Endothelial cell of umbilical vein (primary cell): ENCODE data around the gene PDE3B. TPM values are rescaled to one million over a fixed set of nuclear protein-coding genes. Genes with fewer than 3 reads are reported as not detected.

Source experiments
- BruUV-seq: library from RNA; stranded (reverse); fragments of 400-500 nt; replicated peaks from 2 replicates; lab custom pipeline; 2021; lab: Mats Ljungman, UMichigan
- CTCF ChIA-PET: fragments of 300-600, 350-600 bp; sonication (Branson Sonifier 250); formaldehyde crosslinking; loops from one replicate; lab custom pipeline; 2021; ENCODE audit warnings: antibody characterized with exemption, inconsistent platforms; lab: Charles Lee
- POLR2A ChIA-PET: fragments of 300-600, 350-600 bp; sonication (Branson Sonifier 250); formaldehyde crosslinking; loops from one replicate; lab custom pipeline; 2021; ENCODE audit warnings: antibody characterized with exemption, inconsistent platforms; lab: Charles Lee
- DNase-seq: peaks from one replicate; pipeline ENCODE4 v3.0.0-alpha.2; 2011; ENCODE audit warnings: low read depth, low spot score
- FAIRE-seq: peaks from 2 replicates; lab custom pipeline; 2011; peaks lifted over from hg19 to GRCh38; lab: Jason Lieb, UNC
- H2AFZ ChIP-seq: 2 replicates; pipeline ENCODE4 v1.6.0; 2012; ENCODE audit warnings: low read depth, low read length, control low read depth, inconsistent platforms
- H3K27ac ChIP-seq: 2 replicates; pipeline ENCODE4 v1.5.1; 2011; ENCODE audit warnings: low read depth, mild to moderate bottlenecking, control low read depth, low read length, moderate library complexity; ENCODE audit not compliant: insufficient read depth
- H3K27me3 ChIP-seq, 2 experiments: 2 replicates each; pipeline versions ENCODE4 v1.6.0 to v1.6.1; 2011; ENCODE audit warnings: low read length in 2 of 2, mixed read lengths in 1 of 2; ENCODE audit not compliant: control insufficient read depth in 2 of 2, insufficient read depth in 2 of 2
- H3K36me3 ChIP-seq, 2 experiments: 2 replicates in 1 of 2; 3 replicates in 1 of 2; pipeline ENCODE4 v1.5.1; 2011; ENCODE audit warnings: low read length in 2 of 2, mild to moderate bottlenecking in 1 of 2, moderate library complexity in 1 of 2; ENCODE audit not compliant: control insufficient read depth in 2 of 2, insufficient read depth in 2 of 2; ENCODE audit errors: extremely low read depth in 1 of 2
- H3K4me1 ChIP-seq: 3 replicates; pipeline ENCODE4 v1.5.1; 2011; ENCODE audit warnings: mild to moderate bottlenecking, low read length; ENCODE audit not compliant: control insufficient read depth, insufficient read depth; ENCODE audit errors: extremely low read depth
- H3K4me2 ChIP-seq: 2 replicates; pipeline ENCODE4 v1.6.1; 2011; ENCODE audit warnings: low read length, control low read depth, mixed read lengths; ENCODE audit not compliant: insufficient read depth
- H3K4me3 ChIP-seq, 3 experiments: fragments of 200-600 bp in 1 of 3; sonication (generic), shearing (Covaris generic) in 1 of 3; replicated peaks in 1 of 3; 2 replicates each; pipeline ENCODE4 v1.5.1; 2011 to 2016; ENCODE audit warnings: control low read depth in 3 of 3, low read length in 3 of 3, mild to moderate bottlenecking in 2 of 3, inconsistent platforms in 1 of 3, low read depth in 1 of 3, moderate library complexity in 1 of 3; ENCODE audit not compliant: insufficient read depth in 1 of 3
- H3K79me2 ChIP-seq: 2 replicates; pipeline ENCODE4 v1.6.0; 2012; ENCODE audit warnings: low read length, inconsistent platforms; ENCODE audit not compliant: control insufficient read depth, insufficient read depth
- H3K9ac ChIP-seq: replicated peaks from 2 replicates; pipeline ENCODE3; 2011; ENCODE audit warnings: low read length, control low read depth; ENCODE audit not compliant: insufficient read depth; ENCODE audit errors: extremely low read depth
- H3K9me1 ChIP-seq: replicated peaks from 3 replicates; pipeline ENCODE4 v1.6.0; 2011; ENCODE audit warnings: mild to moderate bottlenecking, low read length; ENCODE audit not compliant: control insufficient read depth, insufficient read depth; ENCODE audit errors: extremely low read depth
- H3K9me3 ChIP-seq: replicated peaks from 2 replicates; pipeline ENCODE4 v1.5.1; 2012; ENCODE audit warnings: low read length, inconsistent platforms; ENCODE audit not compliant: control insufficient read depth, insufficient read depth
- H4K20me1 ChIP-seq: replicated peaks from 2 replicates; pipeline ENCODE3; 2011; ENCODE audit warnings: mild to moderate bottlenecking, low read length; ENCODE audit not compliant: control insufficient read depth, insufficient read depth; ENCODE audit errors: extremely low read depth
- FOS ChIP-seq: IDR thresholded peaks from 2 replicates; pipeline ENCODE4 v1.6.1; 2011; ENCODE audit warnings: mild to moderate bottlenecking, low read length, moderate library complexity, borderline replicate concordance; ENCODE audit not compliant: insufficient read depth
- GATA2 ChIP-seq: IDR thresholded peaks from 2 replicates; pipeline ENCODE4 v1.7.0; 2011; ENCODE audit warnings: low read depth, mild to moderate bottlenecking, moderate library complexity, mixed read lengths, low read length; ENCODE audit not compliant: insufficient read length, insufficient read depth
- JUN ChIP-seq: IDR thresholded peaks from 2 replicates; pipeline ENCODE4 v1.6.1; 2011; ENCODE audit warnings: borderline replicate concordance, low read depth; ENCODE audit not compliant: insufficient read length, insufficient read depth
- MYC ChIP-seq: IDR thresholded peaks from one replicate; pipeline ENCODE4 v1.6.1; 2011; ENCODE audit warnings: mild to moderate bottlenecking, low read depth, low read length
- POLR2A ChIP-seq: IDR thresholded peaks from 2 replicates; pipeline ENCODE4 v1.6.1; 2012; ENCODE audit warnings: low read depth, mild to moderate bottlenecking, control low read depth, low read length
- POLR2AphosphoS5 ChIP-seq: IDR thresholded peaks from 2 replicates; pipeline ENCODE4 v1.6.1; 2012; ENCODE audit warnings: low read depth, mild to moderate bottlenecking, control low read depth, low read length, moderate library complexity; ENCODE audit not compliant: insufficient read depth
- dilution Hi-C: fragments of 300-500 bp; cut with MboI; formaldehyde crosslinking; loops from one replicate; pipeline ENCODE4 v1.15.0; 2019; ENCODE audit warnings: low sequenced_read_pairs; ENCODE audit not compliant: extremely low pct_ligation_motif_present
- intact Hi-C: fragments of 100-400 bp; cut with micrococcal nuclease; formaldehyde crosslinking; loops from one replicate; pipeline ENCODE4 v1.10.0; 2022
- polyA plus RNA-seq, 4 experiments: library from polyadenylated mRNA; depleted of rRNA in 3 of 4; stranded (reverse) in 3 of 4; unstranded in 1 of 4; fragments of >200 nt; gene quantifications; 2 replicates each; pipeline versions ENCODE4 v1.2.1 to v1.2.3, GENCODE V29; 2011 to 2012; ENCODE audit warnings: missing spikeins in 1 of 4
- total RNA-seq: library from RNA; stranded (reverse); gene quantifications from 2 replicates; pipeline ENCODE4 v1.2.3, GENCODE V29; 2021
- TF ChIP-seq, protein P1 (sequence below): IDR thresholded peaks from 2 replicates; pipeline ENCODE4 v1.6.1; 2011; ENCODE audit not compliant: insufficient read depth, insufficient read length
- TF ChIP-seq, protein P2 (sequence below), 2 donors: IDR thresholded peaks; 1 replicate in 1 of 2; 2 replicates in 1 of 2; pipeline ENCODE4 v1.5.1; 2011; ENCODE audit warnings: low read length in 2 of 2, mild to moderate bottlenecking in 2 of 2, moderate library complexity in 2 of 2, control low read depth in 1 of 2, inconsistent platforms in 1 of 2, low read depth in 1 of 2; ENCODE audit not compliant: insufficient read depth in 1 of 2; ENCODE audit errors: extremely low read depth in 1 of 2

The PDE3B gene
- total and polyA plus RNA-seq, 2 donors (not counting 3 experiments of a cell fraction or from before 2014, with no cell fraction given): 0.26 to 1.9 TPM

DNA sequence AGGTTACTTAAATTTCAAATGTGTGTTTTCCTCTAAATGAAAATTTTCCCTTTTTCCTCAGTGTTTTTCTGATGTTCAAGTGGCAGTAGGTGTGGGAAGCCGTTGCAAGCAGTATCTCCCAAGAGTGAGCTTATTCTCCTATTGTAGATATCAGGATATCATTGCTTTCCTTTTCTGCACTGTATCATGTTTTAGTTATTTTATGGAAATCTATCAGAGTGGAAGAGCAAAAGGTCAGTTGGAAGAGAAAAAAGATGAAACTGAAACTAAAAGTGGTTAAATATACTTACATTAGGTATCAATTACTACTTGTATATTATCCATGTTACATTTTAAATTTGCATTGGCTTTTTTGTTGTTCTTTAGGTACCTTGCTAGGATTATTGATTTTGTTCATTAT is 57.0 kb downstream of the PDE3B start:
- BruUV-seq: no TSS peak
- Histone ChIP-seq H3K27ac (no peak overlapping the region), H3K27me3 (no peaks in the 10 kb centered on the region), H2AFZ (no peak overlapping the region), H3K4me3 (no peak overlapping the region), H3K4me2 (no peak overlapping the region), H3K9me1 (no peaks in the 10 kb centered on the region), H4K20me1 (no peaks in the 10 kb centered on the region), H3K36me3 (no peaks in the 10 kb centered on the region), H3K9me3 (no peaks in the 10 kb centered on the region), H3K9ac (no peak overlapping the region), H3K4me1 (no peaks in the 10 kb centered on the region), H3K79me2 (no peaks in the 10 kb centered on the region)
- CTCF ChIA-PET: interaction anchor here (2.5 kb wide), 1 partner anchor 207 kb away, joined by 8 read pairs; no protein-coding TSS in a partner anchor
- POLR2A ChIA-PET: no interaction called here
- TF ChIP-seq FOS (no peak), POLR2AphosphoS5 (no peak), MYC (no peak)
- TF ChIP-seq, protein P1, sequence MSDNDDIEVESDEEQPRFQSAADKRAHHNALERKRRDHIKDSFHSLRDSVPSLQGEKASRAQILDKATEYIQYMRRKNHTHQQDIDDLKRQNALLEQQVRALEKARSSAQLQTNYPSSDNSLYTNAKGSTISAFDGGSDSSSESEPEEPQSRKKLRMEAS: no peak
- DNase-seq (no peak), FAIRE-seq (no peak)
- intact Hi-C loops: no loop called here
- dilution Hi-C loops: no loop called here

DNA sequence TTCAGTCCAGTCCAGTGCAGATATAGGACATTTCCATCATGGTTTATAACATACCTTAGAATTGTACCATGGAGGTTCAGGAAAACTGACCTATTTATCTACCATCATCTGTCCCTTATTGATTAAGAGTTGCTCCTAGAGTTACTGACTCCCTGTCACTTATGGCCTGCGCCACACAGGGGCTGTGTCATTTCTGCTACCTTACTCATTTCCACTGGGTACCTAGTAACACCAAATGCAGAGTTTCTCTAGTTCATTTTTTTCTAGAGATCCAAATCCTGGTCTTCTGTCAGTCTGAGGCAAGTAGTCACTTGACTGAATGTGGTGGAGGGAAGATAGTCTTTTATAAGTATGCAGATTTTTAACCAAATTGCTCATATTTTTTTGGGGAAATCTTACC is 59.2 kb downstream of the PDE3B start:
- no peaks in the 10 kb centered on the region for H3K36me3 ChIP-seq
- no peak overlapping the region for H3K4me3 ChIP-seq
- no peaks in the 10 kb centered on the region for H3K9me3 ChIP-seq
- dilution Hi-C loops (no loop called here), intact Hi-C loops (no loop called here)
- ChIA-PET CTCF (no interaction called here), POLR2A (no interaction called here)
- no peak for FAIRE-seq
- TF ChIP-seq, protein P2, sequence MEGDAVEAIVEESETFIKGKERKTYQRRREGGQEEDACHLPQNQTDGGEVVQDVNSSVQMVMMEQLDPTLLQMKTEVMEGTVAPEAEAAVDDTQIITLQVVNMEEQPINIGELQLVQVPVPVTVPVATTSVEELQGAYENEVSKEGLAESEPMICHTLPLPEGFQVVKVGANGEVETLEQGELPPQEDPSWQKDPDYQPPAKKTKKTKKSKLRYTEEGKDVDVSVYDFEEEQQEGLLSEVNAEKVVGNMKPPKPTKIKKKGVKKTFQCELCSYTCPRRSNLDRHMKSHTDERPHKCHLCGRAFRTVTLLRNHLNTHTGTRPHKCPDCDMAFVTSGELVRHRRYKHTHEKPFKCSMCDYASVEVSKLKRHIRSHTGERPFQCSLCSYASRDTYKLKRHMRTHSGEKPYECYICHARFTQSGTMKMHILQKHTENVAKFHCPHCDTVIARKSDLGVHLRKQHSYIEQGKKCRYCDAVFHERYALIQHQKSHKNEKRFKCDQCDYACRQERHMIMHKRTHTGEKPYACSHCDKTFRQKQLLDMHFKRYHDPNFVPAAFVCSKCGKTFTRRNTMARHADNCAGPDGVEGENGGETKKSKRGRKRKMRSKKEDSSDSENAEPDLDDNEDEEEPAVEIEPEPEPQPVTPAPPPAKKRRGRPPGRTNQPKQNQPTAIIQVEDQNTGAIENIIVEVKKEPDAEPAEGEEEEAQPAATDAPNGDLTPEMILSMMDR (IDR thresholded peaks at IDR 0.05; ENCODE audit: extremely low read depth in 1 of 2, insufficient read depth in 1 of 2, low read depth in 1 of 2, low read length in 2 of 2): no peak
- TF ChIP-seq JUN (no peak), POLR2A (no peak), GATA2 (no peak)
- TF ChIP-seq, protein P1: no peak
- no peak for DNase-seq
- H4K20me1 ChIP-seq: no peaks in the 10 kb centered on the region
- H3K79me2 ChIP-seq: no peaks in the 10 kb centered on the region
- H2AFZ ChIP-seq: no peak overlapping the region
- H3K9me1 ChIP-seq: no peaks in the 10 kb centered on the region
- no peaks in the 10 kb centered on the region for H3K4me1 ChIP-seq
- H3K9ac ChIP-seq: no peak overlapping the region
- H3K4me2 ChIP-seq: no peak overlapping the region
- H3K27me3 ChIP-seq: no peaks in the 10 kb centered on the region
- H3K27ac ChIP-seq: no peak overlapping the region
- no TSS peak for BruUV-seq
